OCI-LY7 (cell line): Measurements from ENCODE around the gene MAGOHB. TPM values are rescaled to one million over a fixed set of nuclear protein-coding genes. Genes with fewer than 3 reads are reported as not detected.

Experiments
- BruUV-seq: library from RNA; stranded (reverse); fragments of 400-500 nt; replicated peaks from 2 replicates; lab custom pipeline; 2021; lab: Mats Ljungman, UMichigan
- CTCF ChIA-PET: fragments of 300-600 bp; sonication (Branson Sonifier 250); formaldehyde crosslinking; loops from one replicate; lab custom pipeline; 2022; ENCODE audit warnings: antibody characterized with exemption; ENCODE audit not compliant: unreplicated experiment; lab: Charles Lee
- POLR2A ChIA-PET: fragments of 300-600 bp; sonication (Branson Sonifier 250); formaldehyde crosslinking; loops from one replicate; lab custom pipeline; 2022; ENCODE audit warnings: antibody characterized with exemption; lab: Charles Lee
- DNase-seq: peaks from one replicate; pipeline ENCODE4 v3.0.0-alpha.2; 2015; ENCODE audit warnings: low spot score
- H2AFZ ChIP-seq: fragments of 200-600 bp; sonication (generic), shearing (Covaris generic); 2 replicates; pipeline ENCODE4 v1.6.1; 2014; ENCODE audit warnings: mild to moderate bottlenecking, antibody characterized with exemption, low read length, moderate library complexity
- H3K27ac ChIP-seq: fragments of 200-600 bp; sonication (generic); 2 replicates; pipeline ENCODE4 v1.5.1; 2014; ENCODE audit warnings: mixed run types, low read depth, mild to moderate bottlenecking, moderate library complexity, low read length, inconsistent platforms; ENCODE audit not compliant: poor library complexity, severe bottlenecking
- H3K36me3 ChIP-seq: fragments of 200-600 bp; sonication (generic); 2 replicates; pipeline ENCODE4 v1.6.1; 2014; ENCODE audit warnings: mild to moderate bottlenecking, antibody characterized with exemption, low read length, moderate library complexity, mixed read lengths; ENCODE audit not compliant: insufficient read depth
- H3K4me1 ChIP-seq: fragments of 200-600 bp; sonication (generic); 2 replicates; pipeline ENCODE4 v1.5.1; 2014; ENCODE audit warnings: mild to moderate bottlenecking, low read length; ENCODE audit not compliant: insufficient read depth, poor library complexity, severe bottlenecking
- H3K4me2 ChIP-seq: fragments of 200-600 bp; sonication (generic); 2 replicates; pipeline ENCODE4 v1.6.1; 2014; ENCODE audit warnings: mild to moderate bottlenecking, low read length
- H3K4me3 ChIP-seq: fragments of 200-600 bp; sonication (generic); 2 replicates; pipeline ENCODE4 v1.5.1; 2014; ENCODE audit warnings: mild to moderate bottlenecking, low read depth, low read length; ENCODE audit not compliant: poor library complexity, severe bottlenecking
- H3K79me2 ChIP-seq: fragments of 200-600 bp; sonication (generic); 2 replicates; pipeline ENCODE4 v1.6.1; 2016; ENCODE audit warnings: low read depth, mild to moderate bottlenecking, low read length, moderate library complexity, mixed read lengths; ENCODE audit not compliant: insufficient read depth
- H3K9me2 ChIP-seq: fragments of 200-600 bp; sonication (generic); 2 replicates; pipeline ENCODE4 v1.6.1; 2016; ENCODE audit warnings: mild to moderate bottlenecking, low read length, mixed read lengths; ENCODE audit not compliant: insufficient read depth
- H3K9me3 ChIP-seq: fragments of 200-600 bp; sonication (generic); 2 replicates; pipeline ENCODE4 v1.6.1; 2014; ENCODE audit warnings: mild to moderate bottlenecking, mixed run types, low read length, mixed read lengths
- H4K20me1 ChIP-seq: fragments of 200-600 bp; sonication (generic); 2 replicates; pipeline ENCODE4 v1.6.1; 2014; ENCODE audit warnings: mild to moderate bottlenecking, antibody characterized with exemption, low read length, moderate library complexity, mixed read lengths; ENCODE audit not compliant: insufficient read depth
- CTCF ChIP-seq: fragments of 200-600 bp; sonication (generic); conservative IDR thresholded peaks from 2 replicates; pipeline ENCODE4 v1.5.1; 2014; ENCODE audit warnings: mild to moderate bottlenecking, antibody characterized with exemption, low read length, moderate library complexity, mixed read lengths
- EZH2phosphoT487 ChIP-seq: fragments of 200-600 bp; sonication (generic); IDR thresholded peaks from 2 replicates; pipeline ENCODE4 v1.6.1; 2018; ENCODE audit warnings: low read depth, borderline replicate concordance, mild to moderate bottlenecking, mixed run types, antibody characterized with exemption, low read length, moderate library complexity, mixed read lengths
- intact Hi-C: fragments of 100-400 bp; cut with micrococcal nuclease; formaldehyde crosslinking; loops from one replicate; pipeline ENCODE4 v1.10.0; 2022; ENCODE audit not compliant: unreplicated experiment
- total RNA-seq, 2 experiments: library from RNA; depleted of rRNA in 1 of 2; stranded (reverse); fragments of >200 nt in 1 of 2; shearing (Covaris generic) in 1 of 2; gene quantifications; 2 replicates each; pipeline ENCODE4 v1.2.3, GENCODE V29; 2014 to 2022

Gene MAGOHB
- total RNA-seq, 2 experiments from 2014 or later: 44.4 to 66.5 TPM

- CTCF ChIA-PET: no interaction called here
- intact Hi-C loops: no loop called here
These were observed 9.7 kb upstream of the MAGOHB start for GRCh38 chr12:10623131-10623530.

GRCh38 chr12:10621278-10621677 lies 7.9 kb upstream of the MAGOHB start:
- Histone ChIP-seq H3K4me1 (no peaks in the 10 kb centered on the region), H3K9me2 (no peaks in the 10 kb centered on the region), H3K9me3 (no peaks in the 10 kb centered on the region), H2AFZ (no peak overlapping the region), H3K4me2 (no peak overlapping the region), H3K36me3 (no peaks in the 10 kb centered on the region), H3K27ac (no peak overlapping the region), H3K79me2 (no peaks in the 10 kb centered on the region), H3K4me3 (no peak overlapping the region), H4K20me1 (no peaks in the 10 kb centered on the region)
- intact Hi-C loops: no loop called here
- POLR2A ChIA-PET: interaction anchor here (1.0 kb wide), 1 partner anchor 260 kb away, joined by 3 read pairs; no protein-coding TSS in a partner anchor
- no TSS peak for BruUV-seq
- no peak for DNase-seq
- no peak for TF ChIP-seq CTCF
- no peak for TF ChIP-seq EZH2phosphoT487
- CTCF ChIA-PET: no interaction called here

More at GRCh38 chr12:10623131-10623530, 9.7 kb upstream of the MAGOHB start:
- H3K4me2 ChIP-seq: no peak overlapping the region
- no peaks in the 10 kb centered on the region for H3K9me3 ChIP-seq
- H3K4me1 ChIP-seq: no peaks in the 10 kb centered on the region
- H3K9me2 ChIP-seq: no peaks in the 10 kb centered on the region
- H3K79me2 ChIP-seq: no peaks in the 10 kb centered on the region
- H2AFZ ChIP-seq: no peak overlapping the region
- TF ChIP-seq CTCF (no peak), EZH2phosphoT487 (no peak)
- no peaks in the 10 kb centered on the region for H3K36me3 ChIP-seq
- DNase-seq: no peak
- H4K20me1 ChIP-seq: no peaks in the 10 kb centered on the region
- no peak overlapping the region for H3K4me3 ChIP-seq
- BruUV-seq: no TSS peak
- POLR2A ChIA-PET: interaction anchor here (1.4 kb wide), 1 partner anchor 10 kb away, joined by 6 read pairs; the partner anchor contains the start of gene MAGOHB
- H3K27ac ChIP-seq: no peak overlapping the region

GRCh38 chr12:10620078-10620779 lies 6.8 kb upstream of the MAGOHB start:
- intact Hi-C loops: no loop called here
- no peaks in the 10 kb centered on the region for H3K4me1 ChIP-seq
- POLR2A ChIA-PET: interaction anchor here (0.6 to 0.7 kb wide), 2 partner anchors 18 to 327 kb away, joined by 3 read pairs; no protein-coding TSS in a partner anchor
- CTCF ChIA-PET: no interaction called here
- H3K27ac ChIP-seq: no peak overlapping the region
- no peaks in the 10 kb centered on the region for H3K9me3 ChIP-seq
- no peak overlapping the region for H2AFZ ChIP-seq
- no peak for DNase-seq
- no peaks in the 10 kb centered on the region for H3K9me2 ChIP-seq
- BruUV-seq: no TSS peak
- no peaks in the 10 kb centered on the region for H3K79me2 ChIP-seq
- TF ChIP-seq CTCF (no peak), EZH2phosphoT487 (no peak)
- H3K36me3 ChIP-seq: no peaks in the 10 kb centered on the region
- no peaks in the 10 kb centered on the region for H4K20me1 ChIP-seq
- H3K4me2 ChIP-seq: no peak overlapping the region
- H3K4me3 ChIP-seq: no peak overlapping the region
